CD14-positive monocyte (primary cell): ENCODE measurements around the gene NLGN1. TPM values are rescaled to one million over a fixed set of nuclear protein-coding genes. Genes with fewer than 3 reads are reported as not detected.

Experiments used
- DNase-seq, 3 donors: peaks; one replicate each; pipeline ENCODE4 v3.0.0-alpha.2; 2011 to 2022
- H2AFZ ChIP-seq: 2 replicates; pipeline ENCODE4 v1.6.0; 2012; ENCODE audit warnings: mild to moderate bottlenecking, low read depth, low read length, inconsistent platforms; ENCODE audit not compliant: insufficient read depth, poor library complexity, severe bottlenecking
- H3K27ac ChIP-seq, 2 donors: 1 replicate in 1 of 2; 2 replicates in 1 of 2; pipeline ENCODE4 v1.5.1; 2012 to 2013; ENCODE audit warnings: low read length in 2 of 2, control low read depth in 1 of 2, inconsistent platforms in 1 of 2, low read depth in 1 of 2, mild to moderate bottlenecking in 1 of 2
- H3K27me3 ChIP-seq, 2 donors: one replicate each; pipeline versions ENCODE4 v1.6.0 to v1.6.1; 2011 to 2013; ENCODE audit warnings: low read length in 2 of 2; ENCODE audit not compliant: control insufficient read depth in 2 of 2, insufficient read depth in 2 of 2
- H3K36me3 ChIP-seq, 2 donors: replicated peaks in 1 of 2; 1 replicate in 1 of 2; 2 replicates in 1 of 2; pipeline versions ENCODE4 v1.5.1 to v1.6.1; 2012 to 2013; ENCODE audit warnings: low read length in 2 of 2, control low read depth in 1 of 2, inconsistent platforms in 1 of 2, mild to moderate bottlenecking in 1 of 2; ENCODE audit not compliant: insufficient read depth in 2 of 2, control insufficient read depth in 1 of 2
- H3K4me1 ChIP-seq, 2 donors: 1 replicate in 1 of 2; 2 replicates in 1 of 2; pipeline versions ENCODE4 v1.5.1 to v1.6.1; 2012 to 2013; ENCODE audit warnings: low read length in 2 of 2, control low read depth in 1 of 2, inconsistent platforms in 1 of 2, mild to moderate bottlenecking in 1 of 2, moderate library complexity in 1 of 2; ENCODE audit not compliant: insufficient read depth in 2 of 2, control insufficient read depth in 1 of 2
- H3K4me2 ChIP-seq: replicated peaks from 2 replicates; pipeline ENCODE3; 2012; ENCODE audit warnings: low read length, moderate library complexity, mild to moderate bottlenecking; ENCODE audit not compliant: poor library complexity, severe bottlenecking; ENCODE audit errors: extremely low read depth
- H3K4me3 ChIP-seq, 3 experiments: fragments of 200-600 bp in 1 of 3; sonication (generic) in 1 of 3; replicated peaks in 1 of 3; 1 replicate in 2 of 3; 2 replicates in 1 of 3; pipeline ENCODE4 v1.5.1; 2011 to 2013; ENCODE audit warnings: low read length in 3 of 3, mild to moderate bottlenecking in 3 of 3, control low read depth in 2 of 3, low read depth in 2 of 3, inconsistent platforms in 1 of 3, moderate library complexity in 1 of 3
- H3K79me2 ChIP-seq: 2 replicates; pipeline ENCODE4 v1.6.0; 2012; ENCODE audit warnings: mild to moderate bottlenecking, control low read depth, inconsistent platforms, low read length, moderate library complexity; ENCODE audit not compliant: insufficient read depth
- H3K9ac ChIP-seq: 2 replicates; pipeline ENCODE4 v1.6.0; 2017; ENCODE audit warnings: low read length, mild to moderate bottlenecking; ENCODE audit not compliant: insufficient read depth, poor library complexity, severe bottlenecking
- H3K9me3 ChIP-seq, 2 donors: replicated peaks in 1 of 2; 1 replicate in 1 of 2; 2 replicates in 1 of 2; pipeline versions ENCODE4 v1.5.1 to v1.6.1; 2012 to 2013; ENCODE audit warnings: low read length in 2 of 2, control low read depth in 1 of 2; ENCODE audit not compliant: control insufficient read depth in 1 of 2, insufficient read depth in 1 of 2
- H4K20me1 ChIP-seq: 2 replicates; pipeline ENCODE4 v1.6.0; 2012; ENCODE audit warnings: mild to moderate bottlenecking, low read length, control low read depth, moderate library complexity; ENCODE audit not compliant: insufficient read depth
- H3K27ac Mint-ChIP-seq, 7 donors: one replicate each; pipeline ENCODE4 v1.8.0; 2020; ENCODE audit warnings: mild to moderate bottlenecking in 7 of 7, mixed read lengths in 7 of 7, moderate library complexity in 6 of 7, inconsistent platforms in 2 of 7
- H3K27me3 Mint-ChIP-seq, 3 donors: one replicate each; pipeline ENCODE4 v1.8.0; 2021 to 2022; ENCODE audit warnings: low read depth in 3 of 3, mild to moderate bottlenecking in 3 of 3, mixed read lengths in 3 of 3, moderate library complexity in 3 of 3, inconsistent platforms in 1 of 3
- H3K36me3 Mint-ChIP-seq, 2 donors: one replicate each; pipeline ENCODE4 v1.8.0; 2020; ENCODE audit warnings: mixed read lengths in 2 of 2, inconsistent platforms in 1 of 2, mild to moderate bottlenecking in 1 of 2
- H3K4me1 Mint-ChIP-seq: one replicate; pipeline ENCODE4 v1.8.0; 2020; ENCODE audit warnings: mild to moderate bottlenecking, mixed read lengths
- H3K4me3 Mint-ChIP-seq, 2 donors: one replicate each; pipeline ENCODE4 v1.8.0; 2020; ENCODE audit warnings: mild to moderate bottlenecking in 2 of 2, mixed read lengths in 2 of 2, moderate library complexity in 1 of 2
- H3K9me3 Mint-ChIP-seq, 7 donors: one replicate each; pipeline ENCODE4 v1.8.0; 2020 to 2022; ENCODE audit warnings: mixed read lengths in 7 of 7, mild to moderate bottlenecking in 6 of 7, moderate library complexity in 6 of 7, inconsistent platforms in 2 of 7
- CTCF ChIP-seq: fragments of 200-600 bp; IDR thresholded peaks from one replicate; pipeline ENCODE4 v1.8.0; 2022; ENCODE audit warnings: antibody characterized with exemption, mild to moderate bottlenecking
- WGBS: methylation state at CpG from one replicate; pipeline ENCODE4 v1.1.5; 2013; ENCODE audit warnings: missing lambda C conversion rate; ENCODE audit not compliant: insufficient coverage; 5-methylcytosine and 5-hydroxymethylcytosine counted together
- intact Hi-C, 2 donors: fragments of 100-400 bp; cut with micrococcal nuclease; formaldehyde crosslinking; loops; one replicate each; pipeline versions ENCODE4 v1.15.0 to v1.15.1; 2023
- polyA plus RNA-seq, 3 donors: library from polyadenylated mRNA; depleted of rRNA in 1 of 3; unstranded in 2 of 3; stranded (reverse) in 1 of 3; fragments of 300-500 nt in 2 of 3; fragments of >200 nt in 1 of 3; fragmentation: Illumina TruSeq in 2 of 3; gene quantifications; 1 replicate in 2 of 3; 2 replicates in 1 of 3; pipeline ENCODE4 v1.2.3, GENCODE V29; 2012 to 2021

Gene NLGN1
- polyA plus RNA-seq, 3 donors = not detected

- Histone ChIP-seq H3K4me3 (no peak overlapping the region), H3K9ac (no peak overlapping the region), H3K9me3 (no peaks in the 10 kb centered on the region), H3K27me3 (no peaks in the 10 kb centered on the region), H3K4me2 (no peak overlapping the region), H3K4me1 (peaks cover 0 to 6% of the 10 kb centered on the region in 2 donors), H4K20me1 (no peaks in the 10 kb centered on the region), H2AFZ (no peak overlapping the region), H3K79me2 (no peaks in the 10 kb centered on the region), H3K27ac (no peak overlapping the region), H3K36me3 (no peaks in the 10 kb centered on the region)
- intact Hi-C loops = no loop called here
- Mint-ChIP-seq H3K9me3 (peaks cover 0 to 4% (median 3%) of the 10 kb centered on the region in 7 donors), H3K36me3 (no peaks in the 10 kb centered on the region), H3K27me3 (peaks cover 0 to 1% (median under 1%) of the 10 kb centered on the region in 3 donors), H3K27ac (no peak overlapping the region), H3K4me1 (peaks cover 8% of the 10 kb centered on the region), H3K4me3 (no peak overlapping the region)
- TF ChIP-seq CTCF = no peak
- no CpG with 5 or more reads among the region's 1 CpG for WGBS
- no peak for DNase-seq
Observed at GRCh38 chr3:173416070-173416469, 18.5 kb downstream of the NLGN1 start.

- H2AFZ ChIP-seq = no peak overlapping the region
- H4K20me1 ChIP-seq = no peaks in the 10 kb centered on the region
- H3K36me3 Mint-ChIP-seq = no peaks in the 10 kb centered on the region
- no peaks in the 10 kb centered on the region for H3K36me3 ChIP-seq
- H3K4me3 Mint-ChIP-seq = no peak overlapping the region
- H3K27ac ChIP-seq = no peak overlapping the region
- WGBS = 96% methylated on average over 3 of the region's 5 CpGs
- no peak overlapping the region for H3K9ac ChIP-seq
- H3K79me2 ChIP-seq = no peaks in the 10 kb centered on the region
- DNase-seq = no peak
- TF ChIP-seq CTCF = no peak
- no peaks in the 10 kb centered on the region for H3K4me1 Mint-ChIP-seq
- H3K27me3 ChIP-seq = no peaks in the 10 kb centered on the region
- H3K4me1 ChIP-seq = no peaks in the 10 kb centered on the region
- H3K9me3 Mint-ChIP-seq = peaks cover 4 to 29% (median 9%) of the 10 kb centered on the region in 7 donors
- no peak overlapping the region for H3K4me2 ChIP-seq
- no peak overlapping the region for H3K4me3 ChIP-seq
- H3K27me3 Mint-ChIP-seq = no peaks in the 10 kb centered on the region
- intact Hi-C loops = no loop called here
- H3K9me3 ChIP-seq = peaks cover 7 to 9% of the 10 kb centered on the region in 2 donors
- no peak overlapping the region for H3K27ac Mint-ChIP-seq
Observed at GRCh38 chr3:173429076-173429475, 31.5 kb downstream of the NLGN1 start.
